Thyroid gland (tissue), 4 donors: Measurements from ENCODE around the gene MYO18B.

Experiments
- POLR2A ChIP-seq, 2 donors: fragments of 450-650 bp; IDR thresholded peaks; one replicate each; pipeline ENCODE4 v1.6.1; 2017; ENCODE audit warnings: antibody characterized with exemption in 2 of 2, mild to moderate bottlenecking in 2 of 2, moderate library complexity in 1 of 2
- TF ChIP-seq, protein P1 (sequence below), 6 experiments: fragments of 200-600 bp in 3 of 6; fragments of 450-650 bp in 3 of 6; sonication (generic) in 3 of 6; IDR thresholded peaks; one replicate each; pipeline ENCODE4 v1.5.1; 2016 to 2019; ENCODE audit warnings: antibody characterized with exemption in 6 of 6, mild to moderate bottlenecking in 2 of 6, inconsistent platforms in 1 of 6, moderate library complexity in 1 of 6

- TF ChIP-seq, protein P1, sequence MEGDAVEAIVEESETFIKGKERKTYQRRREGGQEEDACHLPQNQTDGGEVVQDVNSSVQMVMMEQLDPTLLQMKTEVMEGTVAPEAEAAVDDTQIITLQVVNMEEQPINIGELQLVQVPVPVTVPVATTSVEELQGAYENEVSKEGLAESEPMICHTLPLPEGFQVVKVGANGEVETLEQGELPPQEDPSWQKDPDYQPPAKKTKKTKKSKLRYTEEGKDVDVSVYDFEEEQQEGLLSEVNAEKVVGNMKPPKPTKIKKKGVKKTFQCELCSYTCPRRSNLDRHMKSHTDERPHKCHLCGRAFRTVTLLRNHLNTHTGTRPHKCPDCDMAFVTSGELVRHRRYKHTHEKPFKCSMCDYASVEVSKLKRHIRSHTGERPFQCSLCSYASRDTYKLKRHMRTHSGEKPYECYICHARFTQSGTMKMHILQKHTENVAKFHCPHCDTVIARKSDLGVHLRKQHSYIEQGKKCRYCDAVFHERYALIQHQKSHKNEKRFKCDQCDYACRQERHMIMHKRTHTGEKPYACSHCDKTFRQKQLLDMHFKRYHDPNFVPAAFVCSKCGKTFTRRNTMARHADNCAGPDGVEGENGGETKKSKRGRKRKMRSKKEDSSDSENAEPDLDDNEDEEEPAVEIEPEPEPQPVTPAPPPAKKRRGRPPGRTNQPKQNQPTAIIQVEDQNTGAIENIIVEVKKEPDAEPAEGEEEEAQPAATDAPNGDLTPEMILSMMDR (IDR thresholded peaks at IDR 0.05), result no peak
- TF ChIP-seq POLR2A (IDR thresholded peaks at IDR 0.05), result no peak
Measured at GRCh38 chr22:25845985-25846745, 104.2 kb downstream of the MYO18B start.
